Activated gamma-delta T cell treated with Interleukin-2 at 50 U/mL for 16 hours (primary cell): ENCODE measurements around the gene AXIN1.
A peak's percentile ranks its signal among the peaks of the same experiment; 100 is the strongest.

ENCODE experiments used
- DNase-seq: peaks from one replicate; pipeline ENCODE4 v3.0.0-alpha.2; 2020

The AXIN1 gene

GRCh38 chr16:325375-326145, 27.0 kb downstream of the AXIN1 start:
- DNase-seq, result no peak

DNA sequence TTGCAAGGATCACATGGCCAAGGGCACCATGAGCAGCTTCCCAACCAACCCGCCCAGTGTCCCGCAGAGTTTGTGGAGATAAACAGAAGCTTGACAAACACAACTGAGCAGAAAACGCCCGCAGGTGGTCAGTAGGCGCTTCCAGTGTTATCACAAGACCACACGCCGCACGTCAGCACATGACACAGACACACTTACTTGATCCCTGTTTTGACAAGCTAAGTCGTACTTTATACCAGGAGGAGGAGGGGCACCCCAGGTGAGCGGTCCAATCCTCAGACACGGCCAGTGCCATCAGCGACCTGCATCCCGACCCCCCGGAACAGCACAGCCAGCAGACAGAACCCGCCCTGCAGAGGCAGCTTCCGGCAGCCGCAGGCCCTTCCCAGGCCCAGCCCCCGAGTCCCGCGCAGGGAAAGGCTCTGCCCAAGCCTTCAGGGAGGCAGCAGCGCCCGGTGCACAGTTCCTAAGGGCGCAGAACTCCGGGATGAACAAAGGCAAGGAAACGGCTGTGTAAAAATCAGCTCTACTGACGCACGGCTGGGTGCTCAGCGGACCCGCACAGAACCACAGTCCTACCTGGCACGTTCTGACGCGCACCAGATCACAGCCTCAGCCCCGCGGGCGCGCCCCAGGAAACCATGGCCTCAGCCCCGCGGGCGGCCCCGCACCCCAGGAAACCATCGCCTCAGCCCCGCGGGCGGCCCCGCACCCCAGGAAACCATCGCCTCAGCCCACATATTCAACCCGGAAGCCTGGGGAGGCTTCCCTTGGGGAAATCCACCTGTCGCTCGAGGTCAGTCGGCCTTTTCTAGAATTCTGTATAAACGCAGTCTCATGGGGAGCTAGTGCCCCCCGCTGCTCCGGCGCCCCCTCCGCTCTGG, 27.8 kb downstream of the AXIN1 start:
- peak; percentile 73 for DNase-seq

- no peak for DNase-seq
These were observed 28.4 kb downstream of the AXIN1 start for GRCh38 chr16:324201-324450.

- no peak for DNase-seq
These were observed 29.9 kb downstream of the AXIN1 start for GRCh38 chr16:322476-323143.

DNA sequence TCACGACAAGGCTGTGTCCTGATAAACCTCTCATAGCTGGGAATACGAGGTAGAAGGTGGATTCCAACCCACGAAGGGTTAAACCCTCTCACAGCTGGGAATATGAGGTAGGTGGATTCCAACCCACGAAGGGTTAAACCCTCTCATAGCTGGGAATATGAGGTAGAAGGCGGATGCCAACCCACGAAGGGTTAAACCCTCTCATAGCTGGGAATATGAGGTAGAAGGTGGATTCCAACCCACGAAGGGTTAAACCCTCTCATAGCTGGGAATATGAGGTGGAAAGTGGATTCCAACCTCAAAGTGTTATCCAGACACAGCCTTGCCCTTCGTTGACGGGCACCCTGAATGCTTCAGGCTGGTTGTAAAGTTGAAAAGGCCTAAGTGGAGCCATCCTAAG, 31.0 kb downstream of the AXIN1 start:
- DNase-seq, result no peak

DNA sequence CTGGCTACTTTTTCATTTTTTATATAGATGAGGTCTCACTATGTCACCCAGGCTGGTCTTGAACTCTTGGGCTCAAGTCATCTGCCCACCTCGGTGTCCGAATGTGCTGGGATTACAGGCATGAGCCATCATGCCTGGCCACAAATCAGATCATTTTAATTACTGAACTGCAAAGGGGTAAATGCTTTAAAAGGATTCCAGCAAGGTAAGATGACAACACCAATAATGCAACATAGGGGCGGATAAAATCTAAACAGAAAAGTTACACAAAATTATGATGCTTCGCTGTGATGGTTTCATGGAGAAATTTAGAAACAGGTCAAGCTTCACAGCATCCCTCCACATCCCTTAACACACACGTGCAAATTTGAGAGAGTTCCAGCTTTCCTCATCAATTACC, 32.3 kb downstream of the AXIN1 start:
- DNase-seq, result no peak

DNA sequence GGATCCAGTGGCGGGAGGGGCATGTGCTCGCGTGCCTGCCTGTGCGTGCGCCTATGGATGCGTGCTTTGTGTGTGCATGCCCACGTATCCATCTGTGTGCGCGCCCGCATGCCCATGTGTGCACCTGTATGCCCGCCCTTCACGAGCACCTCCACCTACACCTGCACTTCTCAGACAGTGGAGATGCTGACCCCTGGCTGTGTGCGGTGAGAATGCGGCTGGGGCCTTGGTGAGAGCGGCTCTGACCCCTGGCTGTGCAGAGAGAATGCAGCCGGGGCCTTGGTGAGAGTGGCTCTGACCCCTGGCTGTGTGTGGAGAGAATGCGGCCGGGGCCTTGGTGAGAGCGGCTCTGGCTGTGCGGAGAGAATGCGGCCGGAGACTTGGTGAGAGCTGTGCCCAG, 33.9 kb downstream of the AXIN1 start:
- DNase-seq, result no peak

- no peak for DNase-seq
These were observed 34.9 kb downstream of the AXIN1 start for GRCh38 chr16:317583-317982.

DNA sequence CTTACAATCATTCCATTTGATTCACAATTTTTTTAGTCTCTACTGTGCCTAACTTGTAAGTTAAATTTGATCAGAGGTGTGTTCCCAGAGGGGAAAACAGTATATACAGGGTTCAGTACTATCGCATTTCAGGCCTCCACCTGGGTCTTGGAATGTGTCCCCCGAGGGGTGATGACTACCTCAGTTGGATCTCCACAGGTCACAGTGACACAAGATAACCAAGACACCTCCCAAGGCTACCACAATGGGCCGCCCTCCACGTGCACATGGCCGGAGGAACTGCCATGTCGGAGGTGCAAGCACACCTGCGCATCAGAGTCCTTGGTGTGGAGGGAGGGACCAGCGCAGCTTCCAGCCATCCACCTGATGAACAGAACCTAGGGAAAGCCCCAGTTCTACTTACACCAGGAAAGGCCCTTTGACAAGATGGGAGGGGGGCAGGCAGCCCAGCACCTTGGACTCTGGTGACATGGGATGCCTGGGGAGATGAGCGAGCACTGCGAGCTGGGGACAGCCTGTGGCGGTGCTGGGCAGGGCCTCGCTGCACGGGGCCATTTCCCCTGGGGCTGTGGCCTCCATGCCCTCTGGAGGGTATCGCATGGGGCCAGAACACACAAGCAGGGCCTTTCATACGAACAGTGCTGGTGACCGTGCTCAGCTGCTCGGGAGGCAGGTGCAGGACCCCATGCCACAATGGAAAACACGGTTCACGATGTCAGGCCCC, 35.6 kb downstream of the AXIN1 start:
- no peak for DNase-seq

DNA sequence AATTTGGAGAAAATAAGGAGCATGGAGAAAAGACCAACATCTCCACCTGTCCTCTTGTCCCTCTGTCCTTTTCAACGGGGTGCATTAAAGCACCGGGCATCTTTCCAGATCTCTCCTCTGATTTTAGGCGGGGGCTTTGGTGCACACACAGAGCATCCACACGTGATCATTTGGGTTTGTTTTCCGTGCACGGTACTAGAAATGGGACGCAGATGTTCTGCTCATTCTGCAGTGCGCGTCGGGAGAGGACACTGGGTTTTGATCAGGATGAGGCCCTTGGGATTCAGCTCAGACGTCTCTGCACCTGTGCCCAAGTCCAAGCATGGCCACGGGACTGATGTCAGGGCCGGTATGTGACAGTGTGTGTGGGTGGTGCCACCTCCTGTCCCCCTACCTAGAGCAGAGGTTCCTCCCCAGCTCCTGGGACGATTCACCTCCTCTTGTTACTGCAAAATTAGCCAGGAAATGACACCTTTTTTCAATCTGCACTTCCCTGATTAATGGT, 37.7 kb downstream of the AXIN1 start:
- no peak for DNase-seq

- no peak for DNase-seq
These were observed 38.2 kb downstream of the AXIN1 start for GRCh38 chr16:314351-314750.

DNA sequence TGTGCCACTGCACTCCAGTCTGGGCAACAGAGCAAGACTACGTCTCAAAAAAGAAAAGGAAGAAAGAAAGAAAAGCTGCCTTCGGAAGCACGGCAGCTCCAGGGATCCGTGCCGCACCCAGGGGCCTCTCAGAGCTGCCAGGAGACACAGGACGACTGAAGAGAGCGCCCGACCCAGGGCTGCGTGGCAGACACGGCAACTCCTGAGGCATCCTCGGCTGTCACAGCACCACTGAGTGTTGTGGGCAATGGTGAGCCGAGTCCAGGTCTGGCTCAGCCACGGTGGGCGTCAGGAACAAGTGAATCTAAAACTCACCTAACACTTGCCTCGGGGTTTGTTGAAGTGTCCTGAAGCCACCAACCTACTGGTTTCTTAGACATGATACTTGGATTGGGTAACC, 40.8 kb downstream of the AXIN1 start:
- no peak for DNase-seq

GRCh38 chr16:309476-309875, 43.0 kb downstream of the AXIN1 start:
- peak; percentile 23 for DNase-seq

- DNase-seq, result no peak
These were observed 44.7 kb downstream of the AXIN1 start for GRCh38 chr16:307691-308312.

DNA sequence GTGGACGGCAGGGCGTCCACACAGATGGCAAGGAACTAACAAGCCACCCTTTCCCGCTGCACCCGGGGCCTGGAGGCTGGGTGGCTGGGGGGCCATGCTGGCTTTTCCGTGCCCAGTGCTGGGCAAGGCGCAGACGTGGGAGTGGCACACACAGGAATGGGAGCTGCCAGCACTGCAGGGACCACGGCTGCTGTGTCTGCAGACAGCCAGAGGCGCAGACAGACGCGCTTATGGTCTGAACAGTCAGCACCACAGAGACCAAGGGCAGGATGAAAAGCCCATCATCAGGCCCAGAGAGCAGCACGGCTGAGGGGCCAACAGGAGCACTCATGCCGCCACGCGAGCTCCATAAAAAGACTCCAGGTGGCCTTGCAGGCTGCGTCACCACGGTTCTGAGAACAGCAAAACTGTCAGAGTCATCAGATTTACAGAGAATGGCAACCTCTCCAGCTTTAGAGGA, 45.6 kb downstream of the AXIN1 start:
- DNase-seq, result no peak

- no peak for DNase-seq
These were observed 46.5 kb downstream of the AXIN1 start for GRCh38 chr16:305916-306626.

DNA sequence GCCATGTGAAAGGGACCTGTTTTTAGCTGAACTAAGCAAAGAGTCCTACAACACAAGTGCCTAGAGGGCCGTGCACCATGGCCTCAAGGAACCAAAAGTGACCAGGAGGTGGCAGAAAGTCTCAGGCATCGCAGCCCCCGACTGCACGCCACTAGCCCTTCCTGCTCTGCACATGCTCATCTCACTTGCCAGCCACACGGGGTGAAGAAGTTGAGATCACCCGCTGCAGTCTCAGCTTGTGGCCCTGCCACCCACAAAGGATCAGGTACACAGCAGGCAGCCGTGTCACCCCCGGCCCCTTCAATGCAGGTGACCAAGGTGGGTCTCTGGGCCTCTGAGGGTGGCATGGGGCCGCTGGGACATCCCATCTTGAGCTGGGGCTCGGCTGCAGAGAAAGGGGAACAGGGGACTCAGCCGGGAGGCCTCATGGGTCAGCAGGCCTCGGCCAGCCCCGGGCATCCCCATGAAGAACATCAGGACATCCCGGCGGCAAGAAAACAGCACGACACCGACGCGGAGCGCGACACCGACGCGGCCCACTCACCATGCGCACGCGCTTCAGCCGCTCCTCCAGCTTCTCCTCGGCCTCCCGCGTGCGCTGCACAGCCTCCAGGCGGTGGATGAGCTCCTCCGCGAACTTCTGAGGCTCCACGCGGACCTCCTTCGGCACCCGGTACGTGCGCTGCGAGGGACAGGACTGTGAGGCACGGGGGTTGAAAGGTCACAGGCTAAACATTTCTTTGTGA, 48.6 kb downstream of the AXIN1 start:
- no peak for DNase-seq

GRCh38 chr16:301950-302349, 50.6 kb downstream of the AXIN1 start:
- DNase-seq, result no peak

DNA sequence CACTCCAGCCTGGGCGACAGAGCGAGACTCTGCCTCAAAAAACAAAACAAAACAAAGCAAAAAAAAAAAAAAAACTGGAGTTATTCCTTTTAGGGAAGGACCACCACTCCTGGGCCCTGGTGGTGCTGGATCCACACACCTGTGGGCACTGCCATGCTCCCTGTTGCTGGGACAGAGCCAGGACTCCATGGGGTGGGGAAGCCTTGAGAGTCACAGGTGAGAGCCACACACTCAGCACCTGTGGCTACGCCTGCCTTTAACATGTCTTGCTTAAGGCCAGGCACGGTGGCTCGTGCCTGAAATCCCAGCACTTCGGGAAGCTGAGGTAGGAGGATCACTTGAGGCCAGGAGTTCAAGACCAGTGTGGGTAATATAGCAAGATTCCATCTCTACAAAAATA, 51.3 kb downstream of the AXIN1 start:
- DNase-seq, result no peak

- no peak for DNase-seq
These were observed 54.7 kb downstream of the AXIN1 start for GRCh38 chr16:297832-298231.
